ENCODE data around the gene IL21.
"Not testable (repeated sequence)": the region's sequence is repeated elsewhere in the genome, so short reads cannot be mapped to it uniquely, and the experiment has no call there.

DNA sequence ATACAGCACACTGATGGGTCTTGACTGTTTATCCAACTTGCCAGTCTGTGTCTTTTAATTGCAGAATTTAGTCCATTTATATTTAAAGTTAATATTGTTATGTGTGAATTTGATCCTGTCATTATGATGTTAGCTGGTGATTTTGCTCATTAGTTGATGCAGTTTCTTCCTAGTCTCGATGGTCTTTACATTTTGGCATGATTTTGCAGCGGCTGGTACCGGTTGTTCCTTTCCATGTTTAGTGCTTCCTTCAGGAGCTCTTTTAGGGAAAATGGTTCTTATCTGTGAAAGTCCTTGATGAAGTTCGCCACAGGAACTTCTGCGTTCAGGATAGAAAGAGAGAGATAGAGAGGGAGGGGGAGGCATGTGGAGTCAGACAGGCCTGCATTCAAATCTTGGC lies 35.7 kb upstream of the IL21 start:
- TF ChIP-seq POLR2A (IDR thresholded peaks at IDR 0.05), result not testable (repeated sequence)
- TF ChIP-seq, protein P1, sequence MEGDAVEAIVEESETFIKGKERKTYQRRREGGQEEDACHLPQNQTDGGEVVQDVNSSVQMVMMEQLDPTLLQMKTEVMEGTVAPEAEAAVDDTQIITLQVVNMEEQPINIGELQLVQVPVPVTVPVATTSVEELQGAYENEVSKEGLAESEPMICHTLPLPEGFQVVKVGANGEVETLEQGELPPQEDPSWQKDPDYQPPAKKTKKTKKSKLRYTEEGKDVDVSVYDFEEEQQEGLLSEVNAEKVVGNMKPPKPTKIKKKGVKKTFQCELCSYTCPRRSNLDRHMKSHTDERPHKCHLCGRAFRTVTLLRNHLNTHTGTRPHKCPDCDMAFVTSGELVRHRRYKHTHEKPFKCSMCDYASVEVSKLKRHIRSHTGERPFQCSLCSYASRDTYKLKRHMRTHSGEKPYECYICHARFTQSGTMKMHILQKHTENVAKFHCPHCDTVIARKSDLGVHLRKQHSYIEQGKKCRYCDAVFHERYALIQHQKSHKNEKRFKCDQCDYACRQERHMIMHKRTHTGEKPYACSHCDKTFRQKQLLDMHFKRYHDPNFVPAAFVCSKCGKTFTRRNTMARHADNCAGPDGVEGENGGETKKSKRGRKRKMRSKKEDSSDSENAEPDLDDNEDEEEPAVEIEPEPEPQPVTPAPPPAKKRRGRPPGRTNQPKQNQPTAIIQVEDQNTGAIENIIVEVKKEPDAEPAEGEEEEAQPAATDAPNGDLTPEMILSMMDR (IDR thresholded peaks at IDR 0.05), result not testable (repeated sequence)
